CD4-positive, alpha-beta T cell treated with Interferon gamma for 1 hour (primary cell): ENCODE measurements around the gene SNRNP40.
"Not testable (repeated sequence)": the region's sequence is repeated elsewhere in the genome, so short reads cannot be mapped to it uniquely, and the experiment has no call there.

Experiments used
- DNase-seq: peaks from one replicate; pipeline ENCODE4 v3.0.0-alpha.2; 2020

SNRNP40 gene

GRCh38 chr1:31296486-31297276 lies at the start of gene SNRNP40, which contains the start of gene ZCCHC17:
TSS of gene SNRNP40 (minus strand) at chr1:31296788. CDS start at chr1:31296751, 37 bp downstream.
TSS of gene ZCCHC17 (plus strand) at chr1:31297032. CDS start at chr1:31310099, 13,067 bp downstream.
- peak; percentile 97 for DNase-seq

- no peak for DNase-seq
Measured at GRCh38 chr1:31345635-31346034, 49.0 kb upstream of the SNRNP40 start.

- no peak for DNase-seq
Measured at GRCh38 chr1:31344503-31344902, 47.9 kb upstream of the SNRNP40 start.

GRCh38 chr1:31336687-31337467 lies 40.3 kb upstream of the SNRNP40 start:
- DNase-seq: no peak

- no peak for DNase-seq
Measured at GRCh38 chr1:31335007-31335406, 38.4 kb upstream of the SNRNP40 start.

GRCh38 chr1:31327381-31327780 lies 30.8 kb upstream of the SNRNP40 start:
- no peak for DNase-seq

- DNase-seq: no peak
Measured at GRCh38 chr1:31326461-31326860, 29.9 kb upstream of the SNRNP40 start.

- DNase-seq: no peak
Measured at GRCh38 chr1:31324992-31325391, 28.4 kb upstream of the SNRNP40 start.

GRCh38 chr1:31324093-31324492 lies 27.5 kb upstream of the SNRNP40 start:
- DNase-seq: no peak

- DNase-seq: no peak
Measured at GRCh38 chr1:31318146-31318545, 21.6 kb upstream of the SNRNP40 start.

GRCh38 chr1:31315902-31316301 lies 19.3 kb upstream of the SNRNP40 start:
- DNase-seq: no peak

- DNase-seq: no peak
Measured at GRCh38 chr1:31310198-31310597, 13.6 kb upstream of the SNRNP40 start.

- no peak for DNase-seq
Measured at GRCh38 chr1:31308036-31308435, 11.4 kb upstream of the SNRNP40 start.

GRCh38 chr1:31306278-31306677 lies 9.7 kb upstream of the SNRNP40 start:
- DNase-seq: no peak

GRCh38 chr1:31302709-31303441 lies 6.3 kb upstream of the SNRNP40 start:
- no peak for DNase-seq

- no peak for DNase-seq
Measured at GRCh38 chr1:31300193-31300592, 3.6 kb upstream of the SNRNP40 start.

- no peak for DNase-seq
Measured at GRCh38 chr1:31299365-31299764, 2.8 kb upstream of the SNRNP40 start.

- no peak for DNase-seq
Measured at GRCh38 chr1:31297277-31298247, 974 bp upstream of the SNRNP40 start.

- DNase-seq: no peak
Measured at GRCh38 chr1:31295874-31296485, 608 bp downstream of the SNRNP40 start.

- DNase-seq: no peak
Measured at GRCh38 chr1:31289021-31289420, 7.6 kb downstream of the SNRNP40 start.

GRCh38 chr1:31287791-31288190 lies 8.8 kb downstream of the SNRNP40 start:
- DNase-seq: not testable (repeated sequence)

GRCh38 chr1:31282426-31282825 lies 14.2 kb downstream of the SNRNP40 start:
- DNase-seq: not testable (repeated sequence)
